Liver (tissue), 9 donors: ENCODE results near the gene ST6GAL1. TPM values are rescaled to one million over a fixed set of nuclear protein-coding genes. Genes with fewer than 3 reads are reported as not detected.

Experiments used
- DNase-seq: peaks from one replicate; pipeline ENCODE4 v3.0.0-alpha.2; 2017; ENCODE audit warnings: low spot score
- H3K27ac ChIP-seq, 2 donors: one replicate each; pipeline ENCODE4 v1.7.0; 2013; ENCODE audit warnings: inconsistent platforms in 2 of 2, low read length in 2 of 2, control low read depth in 1 of 2, low read depth in 1 of 2, mild to moderate bottlenecking in 1 of 2
- H3K27me3 ChIP-seq, 4 donors: one replicate each; pipeline versions ENCODE4 v1.6.1 to v1.7.0; 2013; ENCODE audit warnings: low read length in 3 of 4, inconsistent platforms in 1 of 4, mild to moderate bottlenecking in 1 of 4, moderate library complexity in 1 of 4; ENCODE audit not compliant: control insufficient read depth in 4 of 4, insufficient read depth in 4 of 4
- H3K36me3 ChIP-seq, 4 donors: one replicate each; pipeline versions ENCODE4 v1.6.1 to v1.7.0; 2013; ENCODE audit warnings: low read length in 3 of 4, mild to moderate bottlenecking in 3 of 4, low read depth in 1 of 4, moderate library complexity in 1 of 4; ENCODE audit not compliant: control insufficient read depth in 4 of 4, insufficient read depth in 3 of 4
- H3K4me1 ChIP-seq, 4 donors: one replicate each; pipeline versions ENCODE4 v1.6.1 to v1.7.0; 2013; ENCODE audit warnings: low read length in 3 of 4, mild to moderate bottlenecking in 3 of 4, moderate library complexity in 1 of 4; ENCODE audit not compliant: control insufficient read depth in 4 of 4, insufficient read depth in 4 of 4
- H3K4me3 ChIP-seq, 3 donors: one replicate each; pipeline versions ENCODE4 v1.6.1 to v1.7.0; 2013; ENCODE audit warnings: low read length in 3 of 3, control low read depth in 1 of 3, low read depth in 1 of 3, mild to moderate bottlenecking in 1 of 3
- H3K9ac ChIP-seq, 2 donors: one replicate each; pipeline ENCODE4 v1.7.0; 2013; ENCODE audit warnings: low read length in 2 of 2, mild to moderate bottlenecking in 2 of 2, moderate library complexity in 2 of 2, control low read depth in 1 of 2, low read depth in 1 of 2
- H3K9me3 ChIP-seq, 4 donors: one replicate each; pipeline versions ENCODE4 v1.6.1 to v1.7.0; 2013; ENCODE audit warnings: low read length in 3 of 4; ENCODE audit not compliant: control insufficient read depth in 4 of 4
- EGR1 ChIP-seq, 2 donors: IDR thresholded peaks; 2 replicates each; pipeline ENCODE4 v1.6.1; 2016 to 2018; ENCODE audit warnings: antibody characterized with exemption in 2 of 2, low read depth in 2 of 2
- FOXA1 ChIP-seq: IDR thresholded peaks from 2 replicates; pipeline ENCODE4 v1.6.1; 2016; ENCODE audit warnings: antibody characterized with exemption
- FOXA2 ChIP-seq: IDR thresholded peaks from 2 replicates; pipeline ENCODE4 v1.6.1; 2016; ENCODE audit warnings: antibody characterized with exemption
- GABPA ChIP-seq, 2 donors: IDR thresholded peaks in 1 of 2; conservative IDR thresholded peaks in 1 of 2; 2 replicates each; pipeline ENCODE4 v1.6.1; 2016; ENCODE audit warnings: antibody characterized with exemption in 2 of 2, mild to moderate bottlenecking in 1 of 2, moderate library complexity in 1 of 2
- HNF4A ChIP-seq, 2 donors: conservative IDR thresholded peaks; 2 replicates each; pipeline ENCODE4 v1.6.1; 2016; ENCODE audit warnings: antibody characterized with exemption in 2 of 2, mild to moderate bottlenecking in 2 of 2
- HNF4G ChIP-seq: IDR thresholded peaks from 2 replicates; pipeline ENCODE4 v1.6.1; 2016; ENCODE audit warnings: antibody characterized with exemption
- JUND ChIP-seq, 2 donors: IDR thresholded peaks; 2 replicates each; pipeline ENCODE4 v1.6.1; 2016; ENCODE audit warnings: antibody characterized with exemption in 2 of 2
- MAX ChIP-seq: IDR thresholded peaks from 2 replicates; pipeline ENCODE4 v1.6.1; 2016; ENCODE audit warnings: antibody characterized with exemption
- NR2F2 ChIP-seq: IDR thresholded peaks from 2 replicates; pipeline ENCODE4 v1.6.1; 2016; ENCODE audit warnings: antibody characterized with exemption
- RAD21 ChIP-seq, 2 donors: IDR thresholded peaks; 2 replicates each; pipeline ENCODE4 v1.6.1; 2016; ENCODE audit warnings: antibody characterized with exemption in 2 of 2, mild to moderate bottlenecking in 2 of 2
- REST ChIP-seq: IDR thresholded peaks from 2 replicates; pipeline ENCODE4 v1.6.1; 2016; ENCODE audit warnings: antibody characterized with exemption, mild to moderate bottlenecking
- RXRA ChIP-seq, 2 donors: IDR thresholded peaks; 2 replicates each; pipeline ENCODE4 v1.6.1; 2017 to 2018; ENCODE audit warnings: antibody characterized with exemption in 2 of 2, mild to moderate bottlenecking in 1 of 2
- SP1 ChIP-seq: IDR thresholded peaks from 2 replicates; pipeline ENCODE4 v1.6.1; 2018; ENCODE audit warnings: antibody characterized with exemption, mild to moderate bottlenecking
- TAF1 ChIP-seq: conservative IDR thresholded peaks from 2 replicates; pipeline ENCODE4 v1.6.1; 2016; ENCODE audit warnings: antibody characterized with exemption, mild to moderate bottlenecking
- YY1 ChIP-seq: IDR thresholded peaks from 2 replicates; pipeline ENCODE4 v1.6.1; 2016; ENCODE audit warnings: antibody characterized with exemption, mild to moderate bottlenecking
- WGBS: extraction: QIAGEN DNeasy Blood & Tissue Kit; methylation state at CpG from one replicate; pipeline ENCODE4 v1.1.7; 2013; 5-methylcytosine and 5-hydroxymethylcytosine counted together
- polyA plus RNA-seq, 2 donors: library from polyadenylated mRNA; stranded (reverse) in 1 of 2; unstranded in 1 of 2; fragments of 200-250 nt in 1 of 2; fragments of >200 nt in 1 of 2; fragmentation: Nextera tagmentation in 1 of 2; extraction: Ambion mirVana in 1 of 2; gene quantifications; one replicate each; pipeline versions ENCODE4 v1.2.1 to v1.2.3, GENCODE V29; 2013 to 2015
- total RNA-seq, 2 donors: library from RNA; depleted of rRNA; stranded (reverse); fragments of >200 nt; gene quantifications; one replicate each; pipeline ENCODE4 v1.2.3, GENCODE V29; 2014
- TF ChIP-seq, protein P1 (sequence below): IDR thresholded peaks from 2 replicates; pipeline ENCODE4 v1.6.1; 2016; ENCODE audit warnings: antibody characterized with exemption
- TF ChIP-seq, protein P2 (sequence below): fragments of 150-350 bp; IDR thresholded peaks from 2 replicates; pipeline ENCODE4 v1.5.1; 2017; ENCODE audit warnings: improper control_type of control experiment, low read depth, low read length; ENCODE audit not compliant: missing input control
- TF ChIP-seq, protein P3 (sequence below): IDR thresholded peaks from 2 replicates; pipeline ENCODE4 v1.6.1; 2016; ENCODE audit warnings: antibody characterized with exemption
- donor health status: healthy.
- donor health status: healthy.
- donor health status: healthy.
- donor health status: healthy.
- donor health status: healthy.

Gene ST6GAL1
- total and polyA plus RNA-seq, 4 donors, result 102 to 425 (median 328) TPM

DNA sequence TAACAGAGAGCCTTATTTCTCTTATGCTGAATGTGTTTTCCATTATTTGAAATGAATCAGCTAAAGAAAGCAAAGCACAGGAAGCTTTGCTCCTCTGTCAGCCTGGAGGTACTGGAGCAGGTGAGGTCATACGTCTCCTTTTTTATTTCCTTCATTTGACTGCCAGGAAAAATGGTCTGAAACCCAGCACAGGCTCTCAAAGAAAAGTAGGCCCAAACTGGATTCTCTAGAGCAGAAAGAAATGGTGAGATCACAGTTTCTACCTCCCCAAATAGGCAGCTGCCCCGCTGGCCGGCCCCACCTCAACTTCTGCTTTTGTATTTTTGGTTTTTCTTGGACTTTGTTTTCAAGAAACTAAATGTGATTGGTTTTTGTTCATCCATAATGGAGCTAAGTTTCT, 113.9 kb downstream of the ST6GAL1 start:
- Histone ChIP-seq H3K27me3 (no peaks in the 10 kb centered on the region), H3K9me3 (no peaks in the 10 kb centered on the region), H3K4me1 (peaks cover 7 to 65% (median 49%) of the 10 kb centered on the region in 4 donors), H3K9ac (peak overlapping the region; percentile 69 to 70), H3K36me3 (peaks cover 7 to 30% (median 18%) of the 10 kb centered on the region in 4 donors), H3K27ac (peak overlapping the region; percentile 63 to 70), H3K4me3 (peak overlapping the region; percentile 36 to 89 (median 71))
- no peak for TF ChIP-seq EGR1 (IDR thresholded peaks at IDR 0.05; ENCODE audit: low read depth in 2 of 2)
- TF ChIP-seq HNF4A (conservative IDR thresholded peaks at IDR 0.05), result no peak
- no peak for TF ChIP-seq HNF4G
- peak in 1 of 2 donors; percentile 18 for TF ChIP-seq JUND (IDR thresholded peaks at IDR 0.05)
- no peak for TF ChIP-seq FOXA1
- 58% methylated on average over 3 of the region's 3 CpGs for WGBS
- no peak for DNase-seq

GRCh38 chr3:187044867-187045552, 114.7 kb downstream of the ST6GAL1 start:
- peaks cover 10 to 72% (median 55%) of the 10 kb centered on the region in 4 donors for H3K4me1 ChIP-seq
- H3K9me3 ChIP-seq, result no peaks in the 10 kb centered on the region
- DNase-seq, result no peak
- no peak overlapping the region for H3K9ac ChIP-seq
- no peaks in the 10 kb centered on the region for H3K27me3 ChIP-seq
- H3K4me3 ChIP-seq, result peak overlapping the region in 1 of 3 donors; percentile 35
- peaks cover 7 to 36% (median 23%) of the 10 kb centered on the region in 4 donors for H3K36me3 ChIP-seq
- peak overlapping the region; percentile 63 to 70 for H3K27ac ChIP-seq
- no peak for TF ChIP-seq TAF1
- TF ChIP-seq HNF4A (conservative IDR thresholded peaks at IDR 0.05), result peak; percentile 30 to 39
- WGBS, result 35% methylated on average over 4 of the region's 4 CpGs

GRCh38 chr3:187046033-187046432, 115.7 kb downstream of the ST6GAL1 start:
- Histone ChIP-seq H3K27me3 (no peaks in the 10 kb centered on the region), H3K4me3 (no peak overlapping the region), H3K4me1 (peaks cover 10 to 76% (median 57%) of the 10 kb centered on the region in 4 donors), H3K27ac (peak overlapping the region in 1 of 2 donors; percentile 34), H3K36me3 (peaks cover 7 to 46% (median 30%) of the 10 kb centered on the region in 4 donors), H3K9ac (no peak overlapping the region), H3K9me3 (no peaks in the 10 kb centered on the region)
- TF ChIP-seq EGR1 (IDR thresholded peaks at IDR 0.05; ENCODE audit: low read depth in 2 of 2) (no peak), RAD21 (IDR thresholded peaks at IDR 0.05) (no peak), YY1 (no peak), MAX (no peak), FOXA2 (no peak), TAF1 (no peak), FOXA1 (no peak), GABPA (IDR thresholded peaks at IDR 0.05 in 1 of 2, conservative IDR thresholded peaks at IDR 0.05 in 1 of 2) (no peak), NR2F2 (no peak), HNF4G (no peak), REST (no peak), HNF4A (conservative IDR thresholded peaks at IDR 0.05) (no peak), SP1 (no peak), JUND (IDR thresholded peaks at IDR 0.05) (no peak), RXRA (IDR thresholded peaks at IDR 0.05) (no peak)
- TF ChIP-seq, protein P1, sequence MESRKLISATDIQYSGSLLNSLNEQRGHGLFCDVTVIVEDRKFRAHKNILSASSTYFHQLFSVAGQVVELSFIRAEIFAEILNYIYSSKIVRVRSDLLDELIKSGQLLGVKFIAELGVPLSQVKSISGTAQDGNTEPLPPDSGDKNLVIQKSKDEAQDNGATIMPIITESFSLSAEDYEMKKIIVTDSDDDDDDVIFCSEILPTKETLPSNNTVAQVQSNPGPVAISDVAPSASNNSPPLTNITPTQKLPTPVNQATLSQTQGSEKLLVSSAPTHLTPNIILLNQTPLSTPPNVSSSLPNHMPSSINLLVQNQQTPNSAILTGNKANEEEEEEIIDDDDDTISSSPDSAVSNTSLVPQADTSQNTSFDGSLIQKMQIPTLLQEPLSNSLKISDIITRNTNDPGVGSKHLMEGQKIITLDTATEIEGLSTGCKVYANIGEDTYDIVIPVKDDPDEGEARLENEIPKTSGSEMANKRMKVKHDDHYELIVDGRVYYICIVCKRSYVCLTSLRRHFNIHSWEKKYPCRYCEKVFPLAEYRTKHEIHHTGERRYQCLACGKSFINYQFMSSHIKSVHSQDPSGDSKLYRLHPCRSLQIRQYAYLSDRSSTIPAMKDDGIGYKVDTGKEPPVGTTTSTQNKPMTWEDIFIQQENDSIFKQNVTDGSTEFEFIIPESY, result no peak
- TF ChIP-seq, protein P2, sequence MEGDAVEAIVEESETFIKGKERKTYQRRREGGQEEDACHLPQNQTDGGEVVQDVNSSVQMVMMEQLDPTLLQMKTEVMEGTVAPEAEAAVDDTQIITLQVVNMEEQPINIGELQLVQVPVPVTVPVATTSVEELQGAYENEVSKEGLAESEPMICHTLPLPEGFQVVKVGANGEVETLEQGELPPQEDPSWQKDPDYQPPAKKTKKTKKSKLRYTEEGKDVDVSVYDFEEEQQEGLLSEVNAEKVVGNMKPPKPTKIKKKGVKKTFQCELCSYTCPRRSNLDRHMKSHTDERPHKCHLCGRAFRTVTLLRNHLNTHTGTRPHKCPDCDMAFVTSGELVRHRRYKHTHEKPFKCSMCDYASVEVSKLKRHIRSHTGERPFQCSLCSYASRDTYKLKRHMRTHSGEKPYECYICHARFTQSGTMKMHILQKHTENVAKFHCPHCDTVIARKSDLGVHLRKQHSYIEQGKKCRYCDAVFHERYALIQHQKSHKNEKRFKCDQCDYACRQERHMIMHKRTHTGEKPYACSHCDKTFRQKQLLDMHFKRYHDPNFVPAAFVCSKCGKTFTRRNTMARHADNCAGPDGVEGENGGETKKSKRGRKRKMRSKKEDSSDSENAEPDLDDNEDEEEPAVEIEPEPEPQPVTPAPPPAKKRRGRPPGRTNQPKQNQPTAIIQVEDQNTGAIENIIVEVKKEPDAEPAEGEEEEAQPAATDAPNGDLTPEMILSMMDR, result no peak
- TF ChIP-seq, protein P3, sequence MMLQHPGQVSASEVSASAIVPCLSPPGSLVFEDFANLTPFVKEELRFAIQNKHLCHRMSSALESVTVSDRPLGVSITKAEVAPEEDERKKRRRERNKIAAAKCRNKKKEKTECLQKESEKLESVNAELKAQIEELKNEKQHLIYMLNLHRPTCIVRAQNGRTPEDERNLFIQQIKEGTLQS, result no peak
- 87% methylated on average over 2 of the region's 2 CpGs for WGBS
- DNase-seq, result no peak
